ENCODE results near the gene JUNB. TPM values are rescaled to one million over a fixed set of nuclear protein-coding genes. Genes with fewer than 3 reads are reported as not detected.
A peak's percentile ranks its signal among the peaks of the same experiment; 100 is the strongest.

Gene JUNB
- total and polyA plus RNA-seq, 10 of the 15 experiments (the other 5 are each of a cell fraction or from before 2014, with no cell fraction given): 0.55 to 144 (median 68.3) TPM

DNA sequence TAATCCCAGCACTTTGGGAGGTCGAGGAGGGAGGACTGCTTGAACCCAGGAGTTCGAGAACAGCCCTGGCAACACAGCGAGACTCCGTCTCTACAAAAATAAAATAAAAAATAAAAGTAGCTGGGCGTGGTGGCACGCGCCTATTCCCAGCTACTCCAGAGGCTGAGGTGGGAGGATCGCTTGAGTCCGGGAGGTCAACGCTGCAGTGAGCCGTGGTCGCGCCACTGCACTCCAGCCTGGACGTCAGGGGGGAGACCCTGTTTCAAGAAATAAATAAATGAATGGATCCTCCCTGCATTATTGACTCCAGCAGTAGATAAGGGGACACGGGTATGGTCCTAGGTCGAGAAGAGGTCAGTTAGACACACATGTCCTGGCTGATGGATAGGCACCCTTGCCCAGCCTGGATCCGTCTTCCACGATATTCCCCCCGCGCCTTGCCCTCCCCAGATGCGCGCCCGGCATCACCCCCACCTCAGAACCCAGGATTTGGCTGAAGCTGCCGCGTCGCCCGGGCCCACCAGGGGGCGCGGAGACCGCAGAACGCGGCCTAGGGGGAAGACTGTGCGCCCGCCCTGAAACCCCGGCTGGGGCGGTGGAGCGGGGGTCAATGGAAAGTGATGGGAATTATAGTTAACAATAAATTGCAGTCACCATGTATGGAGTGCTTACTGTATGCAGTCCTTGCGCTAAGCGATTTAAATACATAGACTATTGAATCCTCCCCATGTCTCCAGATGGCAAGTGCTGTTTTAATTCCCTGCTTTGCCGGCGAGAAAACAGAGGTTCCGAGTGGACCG is 13.9 kb upstream of the JUNB start:
- Histone ChIP-seq H3K79me2 (ENCODE audit: control insufficient read depth, insufficient read depth, low read length) (peaks cover 9% of the 10 kb centered on the region), H3K27me3 (replicated peaks in 1 of 2; ENCODE audit: control insufficient read depth in 2 of 2, insufficient read depth in 2 of 2, low read length in 1 of 2) (no peaks in the 10 kb centered on the region), H3K27ac (ENCODE audit: control insufficient read depth, insufficient read depth) (peak overlapping the region; percentile 91), H3K36me3 (ENCODE audit: control insufficient read depth in 2 of 2, insufficient read depth in 2 of 2, low read length in 1 of 2) (no peaks in the 10 kb centered on the region), H3K4me2 (ENCODE audit: control insufficient read depth, insufficient read depth) (peak overlapping the region; percentile 99), H4K20me1 (ENCODE audit: control insufficient read depth, insufficient read depth) (no peaks in the 10 kb centered on the region), H3K4me1 (ENCODE audit: control insufficient read depth, insufficient read depth, low read length) (peaks cover 30% of the 10 kb centered on the region), H2AFZ (ENCODE audit: control insufficient read depth, low read depth, low read length) (peak overlapping the region; percentile 84), H3K9ac (ENCODE audit: control insufficient read depth, insufficient read depth, low read length) (peak overlapping the region; percentile 94), H3K4me3 (peak overlapping the region; percentile 76), H3K9me3 (replicated peaks; ENCODE audit: control insufficient read depth, insufficient read depth, low read length) (no peaks in the 10 kb centered on the region)
- RAD21 ChIA-PET (ENCODE audit: unreplicated experiment): interaction anchor here (0.6 to 4.8 kb wide), 9 partner anchors 10 to 1209 kb away, joined by 3 to 303 read pairs (median 5); partner anchors contain the start of genes JUNB and RNASEH2A
- intact Hi-C loops (cut with micrococcal nuclease; ENCODE audit: unreplicated experiment): loop anchor here (1.0 kb wide), 2 partner anchors 14 to 19 kb away; partner anchors contain the start of gene JUNB
- no peak for DNase-seq (ENCODE audit: low read depth, low spot score)
- WGBS (ENCODE audit: insufficient coverage, insufficient replicate concordance, low lambda C conversion rate, missing lambda C conversion rate): 5% methylated on average over 43 of the region's 43 CpGs
- in situ Hi-C loops (cut with MboI): no loop called here
- SMC1A ChIA-PET (ENCODE audit: uncharacterized antibody, unreplicated experiment): interaction anchor here (1.1 to 8.4 kb wide), 6 partner anchors 10 to 121 kb away, joined by 3 to 240 read pairs (median 10); partner anchors contain the start of genes GET3 and JUNB
- BruUV-seq (replicated peaks): TSS peak; percentile 54
- POLR2A ChIA-PET: interaction anchor here (1.0 to 9.3 kb wide), 6 partner anchors 11 to 138 kb away, joined by 3 to 303 read pairs (median 6); partner anchors contain the start of genes DNASE2, JUNB and RNASEH2A
- peak; percentile 68 for ATAC-seq
- CTCF ChIA-PET: interaction anchor here (0.7 to 12.1 kb wide), 15 partner anchors 10 to 188 kb away, joined by 3 to 537 read pairs (median 6); partner anchors contain the start of genes CALR, DHPS, JUNB and PRDX2
- FAIRE-seq: no peak
- TF ChIP-seq NR2F1 (conservative IDR thresholded peaks at IDR 0.05): peak; percentile 87
- TF ChIP-seq, protein P1, sequence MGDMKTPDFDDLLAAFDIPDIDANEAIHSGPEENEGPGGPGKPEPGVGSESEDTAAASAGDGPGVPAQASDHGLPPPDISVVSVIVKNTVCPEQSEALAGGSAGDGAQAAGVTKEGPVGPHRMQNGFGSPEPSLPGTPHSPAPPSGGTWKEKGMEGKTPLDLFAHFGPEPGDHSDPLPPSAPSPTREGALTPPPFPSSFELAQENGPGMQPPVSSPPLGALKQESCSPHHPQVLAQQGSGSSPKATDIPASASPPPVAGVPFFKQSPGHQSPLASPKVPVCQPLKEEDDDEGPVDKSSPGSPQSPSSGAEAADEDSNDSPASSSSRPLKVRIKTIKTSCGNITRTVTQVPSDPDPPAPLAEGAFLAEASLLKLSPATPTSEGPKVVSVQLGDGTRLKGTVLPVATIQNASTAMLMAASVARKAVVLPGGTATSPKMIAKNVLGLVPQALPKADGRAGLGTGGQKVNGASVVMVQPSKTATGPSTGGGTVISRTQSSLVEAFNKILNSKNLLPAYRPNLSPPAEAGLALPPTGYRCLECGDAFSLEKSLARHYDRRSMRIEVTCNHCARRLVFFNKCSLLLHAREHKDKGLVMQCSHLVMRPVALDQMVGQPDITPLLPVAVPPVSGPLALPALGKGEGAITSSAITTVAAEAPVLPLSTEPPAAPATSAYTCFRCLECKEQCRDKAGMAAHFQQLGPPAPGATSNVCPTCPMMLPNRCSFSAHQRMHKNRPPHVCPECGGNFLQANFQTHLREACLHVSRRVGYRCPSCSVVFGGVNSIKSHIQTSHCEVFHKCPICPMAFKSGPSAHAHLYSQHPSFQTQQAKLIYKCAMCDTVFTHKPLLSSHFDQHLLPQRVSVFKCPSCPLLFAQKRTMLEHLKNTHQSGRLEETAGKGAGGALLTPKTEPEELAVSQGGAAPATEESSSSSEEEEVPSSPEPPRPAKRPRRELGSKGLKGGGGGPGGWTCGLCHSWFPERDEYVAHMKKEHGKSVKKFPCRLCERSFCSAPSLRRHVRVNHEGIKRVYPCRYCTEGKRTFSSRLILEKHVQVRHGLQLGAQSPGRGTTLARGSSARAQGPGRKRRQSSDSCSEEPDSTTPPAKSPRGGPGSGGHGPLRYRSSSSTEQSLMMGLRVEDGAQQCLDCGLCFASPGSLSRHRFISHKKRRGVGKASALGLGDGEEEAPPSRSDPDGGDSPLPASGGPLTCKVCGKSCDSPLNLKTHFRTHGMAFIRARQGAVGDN (IDR thresholded peaks at IDR 0.05): 0 out of 2 replicates have a peak, but pooled peaks have one; percentile 14
- TF ChIP-seq GATAD2B (conservative IDR thresholded peaks at IDR 0.05; ENCODE audit: low read depth): peak; percentile 35; the same call in 1 of the 2 replicates
- peak; percentile 42 to 47; a peak in 2 of 4 replicates for TF ChIP-seq BHLHE40 (IDR thresholded peaks at IDR 0.05; ENCODE audit: borderline replicate concordance in 1 of 2, low read depth in 2 of 2, low read length in 1 of 2)
- TF ChIP-seq PML (IDR thresholded peaks at IDR 0.05; ENCODE audit: low read length): no peak
- peak; percentile 96 for TF ChIP-seq SMARCA5 (IDR thresholded peaks at IDR 0.05)
- TF ChIP-seq, protein P2, sequence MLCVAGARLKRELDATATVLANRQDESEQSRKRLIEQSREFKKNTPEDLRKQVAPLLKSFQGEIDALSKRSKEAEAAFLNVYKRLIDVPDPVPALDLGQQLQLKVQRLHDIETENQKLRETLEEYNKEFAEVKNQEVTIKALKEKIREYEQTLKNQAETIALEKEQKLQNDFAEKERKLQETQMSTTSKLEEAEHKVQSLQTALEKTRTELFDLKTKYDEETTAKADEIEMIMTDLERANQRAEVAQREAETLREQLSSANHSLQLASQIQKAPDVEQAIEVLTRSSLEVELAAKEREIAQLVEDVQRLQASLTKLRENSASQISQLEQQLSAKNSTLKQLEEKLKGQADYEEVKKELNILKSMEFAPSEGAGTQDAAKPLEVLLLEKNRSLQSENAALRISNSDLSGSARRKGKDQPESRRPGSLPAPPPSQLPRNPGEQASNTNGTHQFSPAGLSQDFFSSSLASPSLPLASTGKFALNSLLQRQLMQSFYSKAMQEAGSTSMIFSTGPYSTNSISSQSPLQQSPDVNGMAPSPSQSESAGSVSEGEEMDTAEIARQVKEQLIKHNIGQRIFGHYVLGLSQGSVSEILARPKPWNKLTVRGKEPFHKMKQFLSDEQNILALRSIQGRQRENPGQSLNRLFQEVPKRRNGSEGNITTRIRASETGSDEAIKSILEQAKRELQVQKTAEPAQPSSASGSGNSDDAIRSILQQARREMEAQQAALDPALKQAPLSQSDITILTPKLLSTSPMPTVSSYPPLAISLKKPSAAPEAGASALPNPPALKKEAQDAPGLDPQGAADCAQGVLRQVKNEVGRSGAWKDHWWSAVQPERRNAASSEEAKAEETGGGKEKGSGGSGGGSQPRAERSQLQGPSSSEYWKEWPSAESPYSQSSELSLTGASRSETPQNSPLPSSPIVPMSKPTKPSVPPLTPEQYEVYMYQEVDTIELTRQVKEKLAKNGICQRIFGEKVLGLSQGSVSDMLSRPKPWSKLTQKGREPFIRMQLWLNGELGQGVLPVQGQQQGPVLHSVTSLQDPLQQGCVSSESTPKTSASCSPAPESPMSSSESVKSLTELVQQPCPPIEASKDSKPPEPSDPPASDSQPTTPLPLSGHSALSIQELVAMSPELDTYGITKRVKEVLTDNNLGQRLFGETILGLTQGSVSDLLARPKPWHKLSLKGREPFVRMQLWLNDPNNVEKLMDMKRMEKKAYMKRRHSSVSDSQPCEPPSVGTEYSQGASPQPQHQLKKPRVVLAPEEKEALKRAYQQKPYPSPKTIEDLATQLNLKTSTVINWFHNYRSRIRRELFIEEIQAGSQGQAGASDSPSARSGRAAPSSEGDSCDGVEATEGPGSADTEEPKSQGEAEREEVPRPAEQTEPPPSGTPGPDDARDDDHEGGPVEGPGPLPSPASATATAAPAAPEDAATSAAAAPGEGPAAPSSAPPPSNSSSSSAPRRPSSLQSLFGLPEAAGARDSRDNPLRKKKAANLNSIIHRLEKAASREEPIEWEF (IDR thresholded peaks at IDR 0.05; ENCODE audit: insufficient replicate concordance, low read depth, low read length): no peak
- no peak for TF ChIP-seq WRNIP1 (IDR thresholded peaks at IDR 0.05; ENCODE audit: borderline replicate concordance, low read depth, low read length)
- TF ChIP-seq RCOR1 (conservative IDR thresholded peaks at IDR 0.05; ENCODE audit: low read depth, low read length): peak; percentile 18; the same call in 1 of the 2 replicates
- no peak for TF ChIP-seq IRF4 (IDR thresholded peaks at IDR 0.05; ENCODE audit: low read depth, low read length)
- TF ChIP-seq MYC (IDR thresholded peaks at IDR 0.05; ENCODE audit: insufficient read depth, insufficient read length, insufficient replicate concordance, low read length, severe bottlenecking): no peak
- TF ChIP-seq RELA (IDR thresholded peaks at IDR 0.05; ENCODE audit: borderline replicate concordance, partially characterized antibody): peak; percentile 65
- TF ChIP-seq SMC3 (IDR thresholded peaks at IDR 0.05; ENCODE audit: borderline replicate concordance, low read length): peak; percentile 91

Data from GM12878 (cell line).